Choroid plexus epithelial cell (primary cell): Measurements from ENCODE around the gene CNN2.

Experiments used
- DNase-seq: peaks from one replicate; pipeline ENCODE4 v3.0.0-alpha.2; 2010; ENCODE audit warnings: low read depth
- H3K4me3 ChIP-seq: 2 replicates; pipeline ENCODE4 v1.5.1; 2011; ENCODE audit warnings: low read depth, mild to moderate bottlenecking, control low read depth, low read length, moderate library complexity
- TF ChIP-seq, protein P1 (sequence below): conservative IDR thresholded peaks from 2 replicates; pipeline ENCODE4 v1.5.1; 2011; ENCODE audit warnings: low read depth, mild to moderate bottlenecking, control low read depth, inconsistent platforms, low read length, moderate library complexity

CNN2 gene

DNA sequence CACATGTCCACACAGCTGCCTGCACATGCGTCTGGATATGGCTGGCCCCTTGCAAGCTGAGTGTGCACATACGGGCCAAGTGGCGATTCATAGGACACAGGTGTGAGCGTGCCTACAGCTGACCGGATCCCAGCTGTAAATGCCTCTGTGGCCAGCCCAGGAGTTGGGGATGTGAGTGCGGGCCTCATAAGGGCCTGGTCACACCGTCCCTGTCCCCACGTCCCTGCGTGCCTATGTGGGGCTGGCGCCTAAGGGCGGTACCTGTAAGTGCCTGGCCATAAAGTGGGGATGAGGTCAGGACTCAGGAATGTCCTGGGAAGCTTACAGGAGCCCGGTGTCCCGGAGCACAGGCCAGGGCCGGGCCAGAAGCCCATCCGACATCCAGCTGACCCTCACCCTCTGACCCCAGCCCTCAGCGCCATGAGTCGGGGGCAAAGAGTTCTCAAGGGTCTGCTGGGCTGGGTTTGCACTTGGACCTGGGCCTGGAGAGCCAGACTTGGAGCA lies 39.2 kb downstream of the CNN2 start:
- TF ChIP-seq, protein P1, sequence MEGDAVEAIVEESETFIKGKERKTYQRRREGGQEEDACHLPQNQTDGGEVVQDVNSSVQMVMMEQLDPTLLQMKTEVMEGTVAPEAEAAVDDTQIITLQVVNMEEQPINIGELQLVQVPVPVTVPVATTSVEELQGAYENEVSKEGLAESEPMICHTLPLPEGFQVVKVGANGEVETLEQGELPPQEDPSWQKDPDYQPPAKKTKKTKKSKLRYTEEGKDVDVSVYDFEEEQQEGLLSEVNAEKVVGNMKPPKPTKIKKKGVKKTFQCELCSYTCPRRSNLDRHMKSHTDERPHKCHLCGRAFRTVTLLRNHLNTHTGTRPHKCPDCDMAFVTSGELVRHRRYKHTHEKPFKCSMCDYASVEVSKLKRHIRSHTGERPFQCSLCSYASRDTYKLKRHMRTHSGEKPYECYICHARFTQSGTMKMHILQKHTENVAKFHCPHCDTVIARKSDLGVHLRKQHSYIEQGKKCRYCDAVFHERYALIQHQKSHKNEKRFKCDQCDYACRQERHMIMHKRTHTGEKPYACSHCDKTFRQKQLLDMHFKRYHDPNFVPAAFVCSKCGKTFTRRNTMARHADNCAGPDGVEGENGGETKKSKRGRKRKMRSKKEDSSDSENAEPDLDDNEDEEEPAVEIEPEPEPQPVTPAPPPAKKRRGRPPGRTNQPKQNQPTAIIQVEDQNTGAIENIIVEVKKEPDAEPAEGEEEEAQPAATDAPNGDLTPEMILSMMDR = no peak
- no peak for DNase-seq
- no peak overlapping the region for H3K4me3 ChIP-seq

DNA sequence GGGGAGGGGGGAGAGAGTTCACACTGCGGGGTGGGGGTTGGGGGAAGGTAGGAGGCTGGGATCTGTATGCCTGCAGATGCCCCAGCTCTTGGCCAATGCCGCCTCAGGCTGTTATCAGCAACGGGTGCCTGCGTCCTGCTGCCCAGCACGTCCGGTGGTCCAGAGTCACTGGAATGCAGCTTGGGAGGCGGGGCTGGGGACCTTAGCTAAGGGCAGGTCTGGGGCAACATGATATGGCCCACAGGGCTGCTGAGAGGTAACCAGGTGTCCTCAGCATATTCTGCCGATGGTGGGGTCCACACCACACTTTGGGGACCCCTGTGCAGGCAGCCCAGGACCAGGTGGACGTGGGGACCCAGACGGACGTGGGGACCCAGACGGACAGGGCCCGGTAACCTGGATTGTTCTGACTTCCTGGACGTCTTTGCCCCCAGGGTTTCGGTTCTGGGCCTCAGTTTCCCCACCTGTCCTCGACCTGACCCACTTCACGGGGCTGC lies 39.9 kb downstream of the CNN2 start:
- TF ChIP-seq, protein P1 = no peak
- DNase-seq = no peak
- no peak overlapping the region for H3K4me3 ChIP-seq

DNA sequence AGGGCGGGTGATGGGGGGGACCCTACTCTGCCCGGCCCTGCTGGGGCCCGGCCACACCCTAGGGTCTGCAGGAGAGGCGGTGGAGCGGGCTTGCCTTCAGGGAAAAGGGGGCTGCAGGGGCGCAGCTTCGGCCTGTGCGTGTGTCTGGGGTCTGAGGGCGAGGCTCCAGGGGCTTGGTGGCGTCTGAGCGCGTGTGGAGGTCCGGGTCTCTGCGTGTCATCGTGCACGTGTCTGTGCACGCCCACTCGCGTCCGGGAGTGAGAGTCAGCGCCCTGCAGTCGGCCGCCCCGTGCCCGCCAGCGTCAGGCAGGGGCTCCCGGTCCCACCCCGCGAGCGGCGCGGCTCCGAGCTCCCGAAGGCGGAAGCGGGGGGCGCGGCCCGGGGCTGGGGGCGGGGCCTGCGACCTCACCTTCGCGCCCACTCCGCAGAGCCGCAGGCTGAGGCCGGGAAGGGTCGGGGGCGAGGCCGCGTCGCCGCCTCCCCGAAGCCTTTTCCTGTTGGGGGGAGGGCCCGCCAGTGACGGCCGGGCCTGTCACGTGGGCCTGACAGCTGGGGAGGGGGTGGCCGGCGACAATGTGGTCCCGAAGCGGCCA lies 40.4 kb downstream of the CNN2 start, which contains the start of gene ARHGAP45:
TSS of gene ARHGAP45 (plus strand) at position 420 of the 593 bp plus-strand sequence. CDS start 239 bp downstream, outside the sequence.
- TF ChIP-seq, protein P1 = no peak
- no peak for DNase-seq
- H3K4me3 ChIP-seq = peak within 1 kb of the TSS; percentile 11

DNA sequence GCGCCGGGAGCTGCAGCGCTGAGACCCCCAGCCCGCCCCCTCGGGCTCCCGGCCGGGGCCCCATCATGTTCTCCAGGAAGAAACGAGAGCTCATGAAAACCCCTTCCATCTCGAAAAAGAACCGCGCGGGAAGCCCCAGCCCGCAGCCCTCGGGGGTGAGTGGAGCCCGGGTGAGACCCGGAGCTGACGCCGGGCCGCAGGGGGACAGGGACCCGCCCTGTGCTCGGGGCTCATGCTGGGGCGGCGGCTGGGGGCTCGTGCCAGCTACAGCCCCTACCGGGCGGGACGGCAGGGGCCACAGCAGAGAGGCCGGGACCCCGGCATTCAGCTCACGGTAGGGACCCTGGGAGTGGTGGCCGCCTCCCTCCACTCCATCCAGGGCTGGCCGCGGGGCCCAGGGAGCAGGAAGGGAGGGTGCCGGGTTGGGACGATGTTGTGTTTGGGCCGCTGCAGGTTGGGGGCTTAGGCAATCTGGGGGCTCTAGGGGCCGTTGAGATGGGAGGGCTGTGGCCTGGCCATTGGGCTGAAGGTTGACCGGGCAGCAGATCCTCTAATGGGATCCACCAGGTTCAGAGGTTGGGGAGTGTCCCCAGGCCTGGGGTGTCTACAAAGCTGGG lies 41.0 kb downstream of the CNN2 start:
- H3K4me3 ChIP-seq = peak overlapping the region; percentile 11
- no peak for DNase-seq
- TF ChIP-seq, protein P1 = no peak

DNA sequence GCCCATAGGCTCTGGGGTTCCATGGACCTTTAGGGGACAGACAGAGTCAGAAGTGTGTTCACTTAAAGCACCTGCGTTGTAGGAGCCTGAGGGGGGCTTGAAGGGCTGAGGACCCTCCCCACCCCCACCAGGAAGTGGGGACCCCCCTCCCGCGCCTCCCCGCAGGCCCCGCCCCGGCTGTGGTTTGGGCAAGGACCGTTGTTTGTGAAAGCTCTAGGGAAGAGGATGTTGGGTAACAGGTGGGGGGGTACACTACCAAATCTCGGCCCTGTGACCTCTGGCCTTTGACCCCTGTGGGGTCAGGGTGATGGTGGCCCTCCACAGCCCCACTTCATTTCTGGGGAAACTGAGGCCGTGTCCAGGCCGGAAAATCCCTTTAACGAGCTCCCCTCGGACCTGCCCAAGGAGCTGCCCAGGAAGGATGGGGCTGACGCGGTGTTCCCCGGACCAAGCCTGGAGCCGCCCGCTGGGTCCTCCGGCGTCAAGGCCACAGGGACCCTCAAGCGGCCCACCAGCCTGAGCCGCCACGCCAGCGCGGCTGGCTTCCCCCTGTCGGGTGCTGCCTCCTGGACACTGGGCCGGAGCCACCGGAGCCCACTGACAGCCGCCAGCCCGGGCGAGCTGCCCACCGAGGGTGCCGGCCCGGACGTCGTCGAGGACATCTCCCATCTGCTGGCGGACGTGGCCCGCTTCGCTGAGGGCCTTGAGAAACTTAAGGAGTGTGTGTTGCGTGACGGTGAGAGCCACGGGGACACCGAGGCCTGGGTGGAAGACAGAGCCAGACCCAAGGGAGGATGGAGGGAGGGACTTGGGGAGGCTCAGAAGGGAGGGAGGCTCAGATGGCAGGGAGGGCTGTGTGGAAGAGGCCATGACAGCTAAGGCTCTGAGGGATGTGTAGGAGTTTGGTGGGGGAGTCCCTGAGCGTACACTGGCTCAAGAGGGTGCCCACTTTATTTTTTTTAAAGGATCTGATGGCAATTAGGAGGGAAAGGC lies 41.9 kb downstream of the CNN2 start:
- TF ChIP-seq, protein P1 = no peak

DNA sequence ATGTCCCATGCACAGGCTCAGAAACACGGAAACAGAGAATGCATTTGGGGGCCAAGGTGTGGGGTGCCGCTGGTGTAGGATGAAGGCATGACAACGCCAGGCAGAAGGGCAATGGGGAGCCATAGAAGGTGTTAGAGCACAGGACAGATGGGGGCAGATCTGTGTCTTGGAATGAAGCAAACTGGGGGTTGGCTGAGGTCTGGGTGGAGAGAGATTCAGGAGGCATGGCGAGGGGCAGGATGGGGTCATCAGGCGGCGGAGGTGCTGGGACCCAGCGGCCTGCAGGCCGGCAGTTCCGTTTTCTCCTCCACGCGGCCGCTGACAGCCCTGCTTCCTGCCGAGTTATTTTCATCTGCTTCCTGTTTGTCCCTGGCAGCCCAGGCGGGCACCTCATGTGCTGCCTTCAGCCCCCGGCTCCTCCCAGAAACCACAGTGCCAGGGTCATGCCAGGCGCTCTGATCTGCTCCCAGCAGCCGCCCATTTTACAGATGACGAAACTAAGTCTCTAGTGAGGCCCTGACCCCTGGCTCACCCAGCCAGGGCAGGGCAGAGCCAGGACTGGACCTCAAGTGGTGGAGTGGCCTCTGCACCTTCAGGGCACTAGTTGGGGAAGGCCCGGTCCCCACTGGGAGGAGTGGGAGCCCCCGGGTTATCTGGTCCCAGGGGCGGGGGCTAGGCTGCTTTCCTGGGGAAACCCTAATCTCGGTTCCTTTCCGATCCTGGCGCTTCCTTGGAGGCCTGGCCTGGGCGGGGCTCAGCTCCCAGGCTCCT lies 42.8 kb downstream of the CNN2 start:
- no peak for DNase-seq

More for the DNA sequence above, 41.9 kb downstream of the CNN2 start:
- DNase-seq = no peak
- no peak overlapping the region for H3K4me3 ChIP-seq

More for the DNA sequence above, 42.8 kb downstream of the CNN2 start:
- TF ChIP-seq, protein P1 = no peak
- H3K4me3 ChIP-seq = no peak overlapping the region
